GM21786 (cell line): ENCODE data around the gene FBH1.
"Not testable (repeated sequence)": the region's sequence is repeated elsewhere in the genome, so short reads cannot be mapped to it uniquely, and the experiment has no call there.

Experiments
- ATAC-seq: cut with Tn5 transposase; IDR thresholded peaks from one replicate; pipeline ENCODE4 v1.9.1; 2021; ENCODE audit not compliant: unreplicated experiment

Gene FBH1

GRCh38 chr10:5902511-5903274, 12.7 kb downstream of the FBH1 start:
- no peak for ATAC-seq

DNA sequence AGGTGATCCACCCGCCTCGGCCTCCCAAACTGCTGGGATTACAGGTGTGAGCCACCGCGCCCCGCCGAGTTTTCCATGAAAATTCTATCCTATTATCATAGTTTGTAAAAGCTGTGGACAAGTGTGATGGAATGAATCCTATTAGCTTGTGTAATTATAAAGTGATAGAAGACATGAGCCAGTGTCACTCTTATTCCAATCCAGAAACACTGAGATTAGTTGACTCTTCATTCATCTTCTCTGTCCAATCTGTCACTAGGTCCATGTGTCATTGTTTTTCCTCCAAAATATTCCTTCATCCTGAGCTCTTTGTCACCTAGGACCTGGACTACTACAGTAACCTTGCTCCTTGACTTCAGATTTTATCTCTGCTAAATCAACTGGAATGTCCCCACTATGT, 13.5 kb downstream of the FBH1 start:
- no peak for ATAC-seq

- ATAC-seq = peak; percentile 93
These were observed 14.2 kb downstream of the FBH1 start for GRCh38 chr10:5904227-5904626.

- ATAC-seq = no peak
These were observed 15.9 kb downstream of the FBH1 start for GRCh38 chr10:5905854-5906507.

DNA sequence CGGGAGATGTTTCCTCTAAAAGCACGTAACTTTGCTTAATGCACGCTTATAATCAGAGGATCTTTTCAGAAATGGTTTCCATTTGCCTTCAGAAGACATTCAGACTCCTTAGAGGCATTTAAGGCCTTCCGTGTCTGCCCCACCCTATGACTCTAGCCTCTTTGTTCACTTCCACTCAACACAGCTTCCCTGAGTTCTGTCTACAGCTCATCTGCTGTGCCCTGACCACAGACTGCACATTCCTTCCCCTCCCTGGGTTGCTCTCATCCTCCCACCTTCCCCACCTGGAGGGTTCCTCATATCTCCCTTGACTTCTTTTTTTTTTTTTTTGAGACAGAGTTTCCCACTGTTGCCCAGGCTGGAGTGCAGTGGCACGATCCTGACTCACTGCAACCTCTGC, 16.6 kb downstream of the FBH1 start:
- no peak for ATAC-seq

DNA sequence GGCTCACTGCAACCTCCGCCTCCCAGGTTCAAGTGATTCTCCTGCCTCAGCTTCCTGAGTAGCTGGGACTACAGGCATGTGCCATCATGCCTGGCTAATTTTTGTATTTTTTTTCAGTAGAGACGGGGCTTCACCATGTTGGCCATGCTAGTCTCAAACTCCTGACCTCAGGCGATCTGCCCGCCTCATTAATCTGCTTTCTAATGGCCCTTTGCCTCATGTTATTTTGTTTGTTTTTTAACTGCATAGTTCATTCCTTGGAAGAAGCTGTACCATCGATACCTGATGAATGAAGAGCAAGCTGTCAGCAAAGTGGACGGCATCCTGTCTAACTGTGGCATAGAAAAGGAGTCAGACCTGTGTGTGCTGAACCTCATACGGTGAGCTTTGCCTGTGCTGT, 18.6 kb downstream of the FBH1 start:
- ATAC-seq = not testable (repeated sequence)

DNA sequence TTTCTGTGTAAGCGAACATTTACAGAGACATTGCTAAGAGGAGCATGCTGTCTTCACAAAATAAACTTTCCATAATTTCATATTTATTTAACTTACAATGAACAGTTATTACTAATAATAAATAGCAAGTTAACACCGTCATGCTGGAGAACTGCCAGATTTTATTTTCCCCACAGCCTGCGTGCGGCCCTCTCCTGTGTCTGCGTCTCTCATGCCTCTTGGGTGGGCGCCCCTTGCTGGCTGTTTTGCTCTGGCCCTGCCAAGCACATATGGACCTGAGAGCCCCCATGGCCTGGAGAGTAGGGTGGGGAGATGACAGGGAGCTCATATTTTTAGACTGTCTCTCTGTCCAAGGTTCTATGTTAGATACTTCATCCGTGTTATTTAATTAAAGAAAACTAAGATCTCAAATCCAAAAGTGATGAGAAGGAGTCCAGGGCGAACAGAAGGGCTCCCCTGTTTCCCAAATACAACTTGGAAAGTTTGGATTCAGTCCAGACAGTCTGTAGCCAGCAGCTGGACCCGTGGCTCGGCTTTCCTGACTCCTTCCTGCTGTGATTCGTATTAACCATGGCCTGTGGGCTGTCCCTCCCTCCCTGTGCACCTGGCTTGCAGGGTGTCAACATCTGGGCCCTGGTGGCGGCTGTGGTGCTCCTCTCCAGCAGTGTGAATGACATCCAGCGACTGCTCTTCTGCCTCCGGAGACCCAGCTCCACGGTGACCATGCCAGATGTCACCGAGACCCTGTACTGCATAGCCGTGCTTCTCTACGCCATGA, 20.5 kb downstream of the FBH1 start:
- ATAC-seq = no peak

GRCh38 chr10:5911670-5912069, 21.6 kb downstream of the FBH1 start:
- ATAC-seq = no peak

DNA sequence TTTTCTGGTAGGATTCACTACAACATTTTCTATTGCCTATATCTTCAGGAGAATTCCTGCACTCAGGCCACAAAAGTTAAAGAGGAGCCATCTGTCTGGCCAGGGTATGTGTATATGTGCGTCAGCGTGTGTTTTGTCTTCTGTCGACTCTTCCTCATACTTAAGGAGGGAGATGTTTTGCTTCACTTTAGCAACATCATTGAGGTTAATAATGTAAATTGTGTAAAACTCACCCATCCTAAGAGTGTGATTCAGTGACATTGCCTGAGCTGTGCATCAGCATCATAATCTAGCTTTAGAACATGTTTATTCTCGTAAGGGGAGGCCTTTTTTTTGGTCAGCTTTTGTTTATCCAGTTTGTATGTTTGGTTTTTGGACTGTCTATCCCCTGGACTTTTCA, 23.7 kb downstream of the FBH1 start:
- no peak for ATAC-seq

GRCh38 chr10:5915451-5915850, 25.4 kb downstream of the FBH1 start:
- no peak for ATAC-seq

DNA sequence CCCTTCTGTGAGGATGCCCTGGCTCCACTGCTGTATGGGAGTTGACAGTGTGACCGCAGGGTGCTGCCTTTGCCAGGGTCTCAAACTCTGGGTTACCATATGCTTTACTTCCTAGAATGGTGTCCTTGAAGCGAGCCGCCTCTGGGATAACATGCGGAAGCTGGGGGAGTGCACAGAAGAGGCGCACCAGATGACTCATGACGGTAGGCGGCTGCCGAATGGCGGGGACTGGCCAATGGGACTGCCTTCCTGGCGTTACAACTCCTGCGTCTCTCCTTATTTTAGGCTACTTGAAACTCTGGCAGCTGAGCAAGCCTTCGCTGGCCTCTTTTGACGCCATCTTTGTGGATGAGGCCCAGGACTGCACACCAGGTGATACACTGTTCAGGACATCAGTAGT, 27.3 kb downstream of the FBH1 start:
- ATAC-seq = no peak

DNA sequence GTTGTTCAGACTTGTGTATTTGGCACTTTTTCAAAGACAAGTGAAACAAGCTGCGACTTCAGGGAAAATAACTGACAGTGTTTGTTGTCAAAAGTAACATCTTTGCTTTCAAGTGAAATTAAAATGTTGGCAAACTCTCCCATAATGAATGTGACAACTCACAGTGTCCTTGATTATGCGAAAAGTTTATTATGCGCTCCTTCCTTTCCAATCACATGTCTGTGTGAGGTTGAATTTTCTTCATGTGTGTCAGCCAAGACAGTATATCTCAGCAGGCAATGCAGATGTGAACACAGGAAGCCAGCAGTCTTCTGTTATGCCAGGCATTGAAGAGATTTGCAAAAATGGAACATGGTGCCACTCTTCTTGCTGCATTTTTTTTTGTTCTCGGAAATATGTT, 28.7 kb downstream of the FBH1 start:
- ATAC-seq = no peak

DNA sequence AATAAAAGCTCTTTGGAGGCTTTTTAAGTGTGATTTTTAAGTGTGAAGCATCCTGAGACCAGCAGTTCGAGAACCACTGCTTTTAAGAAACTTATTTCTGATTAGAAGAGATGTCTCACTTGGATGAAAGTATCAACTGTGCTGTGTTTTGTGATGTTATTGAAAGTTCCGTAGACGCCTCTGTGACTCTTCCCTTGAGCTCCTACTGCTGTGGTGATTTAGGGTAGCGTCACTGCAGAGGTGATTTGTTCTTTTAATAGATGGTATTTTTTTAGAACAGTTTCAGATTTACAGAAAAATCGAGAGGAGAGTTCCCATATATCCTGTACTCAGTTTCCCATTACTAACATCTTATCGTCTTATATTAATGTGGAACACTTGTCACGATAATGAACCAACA, 29.5 kb downstream of the FBH1 start:
- no peak for ATAC-seq

DNA sequence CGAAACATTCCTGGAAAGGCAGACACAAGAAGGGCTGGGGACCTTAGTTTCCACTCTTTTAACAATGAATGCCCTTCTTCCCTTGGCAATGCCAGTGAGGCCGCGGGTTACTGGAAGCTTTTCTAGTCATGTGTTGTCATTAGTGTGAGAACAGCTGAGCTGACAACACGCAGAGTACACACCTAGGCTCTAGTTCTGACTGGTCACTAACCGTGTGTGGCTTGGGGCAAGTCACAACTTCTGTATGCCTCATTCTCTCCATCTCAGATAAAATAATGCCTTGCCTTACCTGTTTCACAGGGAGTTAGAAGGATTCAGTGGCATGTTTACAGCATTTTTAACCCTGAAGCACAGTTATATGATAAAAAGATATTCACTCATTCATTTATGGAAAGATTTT, 31.7 kb downstream of the FBH1 start:
- no peak for ATAC-seq

- ATAC-seq = no peak
These were observed 34.8 kb downstream of the FBH1 start for GRCh38 chr10:5924889-5925288.

GRCh38 chr10:5927306-5927705, 37.3 kb downstream of the FBH1 start:
- no peak for ATAC-seq

DNA sequence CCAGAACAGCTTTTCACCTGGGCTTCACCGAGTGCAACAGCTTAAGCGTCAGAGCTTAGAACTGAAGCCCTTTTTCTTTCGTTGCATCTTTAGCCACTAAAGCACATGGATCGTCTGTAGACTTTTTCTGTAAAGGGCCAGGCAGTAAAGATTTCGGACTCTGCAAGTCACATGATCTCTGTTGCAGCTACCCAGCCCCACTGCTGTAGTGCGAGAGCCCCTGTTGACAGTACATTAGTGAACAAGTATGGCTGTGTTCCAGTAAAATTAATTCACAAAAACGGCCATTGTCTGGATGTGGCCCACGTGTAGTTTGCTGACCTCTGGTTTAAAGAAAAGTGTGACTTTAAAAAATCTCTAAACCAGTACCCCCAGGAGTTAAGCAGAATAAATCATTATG, 39.4 kb downstream of the FBH1 start:
- ATAC-seq = no peak

DNA sequence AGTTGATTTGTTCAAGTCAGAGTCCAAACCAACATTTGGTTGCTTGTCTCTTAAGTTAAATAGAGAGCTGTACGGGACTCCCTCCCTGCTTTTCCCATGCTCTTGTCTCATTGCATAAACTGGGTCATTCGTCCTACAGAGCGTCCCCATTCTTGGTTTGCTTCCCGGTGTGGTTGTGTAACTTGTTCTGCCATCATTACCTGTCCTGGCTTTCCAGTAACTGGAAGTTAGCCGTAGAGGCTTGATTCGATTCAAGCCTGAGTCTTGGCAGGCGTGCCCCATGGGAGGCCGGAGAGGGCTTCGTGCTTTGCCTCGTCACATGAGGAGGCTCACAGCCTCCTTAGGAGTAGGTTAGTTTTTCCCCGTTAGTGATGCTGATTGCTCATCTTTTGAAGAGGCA, 40.2 kb downstream of the FBH1 start:
- ATAC-seq = no peak

DNA sequence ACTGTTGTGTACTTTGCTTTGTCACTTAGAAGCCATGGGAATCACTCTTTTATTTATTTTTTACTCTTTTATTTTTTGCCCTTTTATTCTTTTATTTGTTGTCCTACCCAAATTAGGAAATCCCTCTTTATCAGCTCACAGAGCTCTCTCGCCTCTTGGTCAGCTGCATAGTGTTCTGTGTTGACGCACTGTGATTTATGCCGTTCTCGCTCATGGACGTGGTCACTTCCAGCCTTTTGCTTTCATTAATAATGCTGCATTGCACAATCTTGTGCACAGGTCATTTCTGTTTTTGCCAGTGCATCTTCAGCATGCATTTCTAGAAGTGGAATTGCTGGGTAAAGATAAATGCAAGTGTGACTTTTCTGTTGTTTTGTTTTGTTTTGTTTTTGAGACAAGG, 42.3 kb downstream of the FBH1 start:
- no peak for ATAC-seq

- ATAC-seq = no peak
These were observed 44.0 kb downstream of the FBH1 start for GRCh38 chr10:5933909-5934546.

- ATAC-seq = no peak
These were observed 45.6 kb downstream of the FBH1 start for GRCh38 chr10:5935628-5936027.

- ATAC-seq = no peak
These were observed 47.0 kb downstream of the FBH1 start for GRCh38 chr10:5937016-5937415.
